GM20000 (cell line): ENCODE results near the gene UTS2B.

Experiments
- DNase-seq: peaks from one replicate; pipeline ENCODE4 v3.0.0; 2012; ENCODE audit warnings: low spot score
- TF ChIP-seq, protein P1 (sequence below): IDR thresholded peaks from 2 replicates; pipeline ENCODE4 v1.5.1; 2012; ENCODE audit warnings: mild to moderate bottlenecking, control low read depth; ENCODE audit errors: extremely low read depth, missing control alignments

The UTS2B gene

DNA sequence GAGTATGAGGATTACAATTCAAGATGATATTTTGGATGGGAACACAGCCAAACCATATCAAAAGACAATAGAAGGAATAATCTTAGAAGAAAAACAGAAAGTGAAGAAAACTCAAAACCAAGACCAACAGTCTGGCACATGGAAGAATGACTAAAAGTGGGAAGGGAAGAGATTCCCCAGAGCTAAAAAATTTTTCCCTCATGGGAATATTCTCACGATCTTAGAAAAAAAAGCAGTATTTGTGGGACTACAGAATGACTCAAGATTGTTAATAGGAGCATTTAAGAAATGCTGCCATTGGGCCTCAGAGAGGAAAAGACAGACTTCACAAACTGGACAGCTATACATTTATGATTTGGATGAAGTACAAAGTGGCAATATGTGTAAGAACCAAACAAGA lies 113.0 kb downstream of the UTS2B start:
- no peak for DNase-seq
- TF ChIP-seq, protein P1, sequence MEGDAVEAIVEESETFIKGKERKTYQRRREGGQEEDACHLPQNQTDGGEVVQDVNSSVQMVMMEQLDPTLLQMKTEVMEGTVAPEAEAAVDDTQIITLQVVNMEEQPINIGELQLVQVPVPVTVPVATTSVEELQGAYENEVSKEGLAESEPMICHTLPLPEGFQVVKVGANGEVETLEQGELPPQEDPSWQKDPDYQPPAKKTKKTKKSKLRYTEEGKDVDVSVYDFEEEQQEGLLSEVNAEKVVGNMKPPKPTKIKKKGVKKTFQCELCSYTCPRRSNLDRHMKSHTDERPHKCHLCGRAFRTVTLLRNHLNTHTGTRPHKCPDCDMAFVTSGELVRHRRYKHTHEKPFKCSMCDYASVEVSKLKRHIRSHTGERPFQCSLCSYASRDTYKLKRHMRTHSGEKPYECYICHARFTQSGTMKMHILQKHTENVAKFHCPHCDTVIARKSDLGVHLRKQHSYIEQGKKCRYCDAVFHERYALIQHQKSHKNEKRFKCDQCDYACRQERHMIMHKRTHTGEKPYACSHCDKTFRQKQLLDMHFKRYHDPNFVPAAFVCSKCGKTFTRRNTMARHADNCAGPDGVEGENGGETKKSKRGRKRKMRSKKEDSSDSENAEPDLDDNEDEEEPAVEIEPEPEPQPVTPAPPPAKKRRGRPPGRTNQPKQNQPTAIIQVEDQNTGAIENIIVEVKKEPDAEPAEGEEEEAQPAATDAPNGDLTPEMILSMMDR, result no peak
